GM21390 (cell line): Measurements from ENCODE around the gene FER1L5.

Source experiments
- ATAC-seq: cut with Tn5 transposase; IDR thresholded peaks from one replicate; pipeline ENCODE4 v1.9.1; 2021; ENCODE audit not compliant: unreplicated experiment

FER1L5 gene

DNA sequence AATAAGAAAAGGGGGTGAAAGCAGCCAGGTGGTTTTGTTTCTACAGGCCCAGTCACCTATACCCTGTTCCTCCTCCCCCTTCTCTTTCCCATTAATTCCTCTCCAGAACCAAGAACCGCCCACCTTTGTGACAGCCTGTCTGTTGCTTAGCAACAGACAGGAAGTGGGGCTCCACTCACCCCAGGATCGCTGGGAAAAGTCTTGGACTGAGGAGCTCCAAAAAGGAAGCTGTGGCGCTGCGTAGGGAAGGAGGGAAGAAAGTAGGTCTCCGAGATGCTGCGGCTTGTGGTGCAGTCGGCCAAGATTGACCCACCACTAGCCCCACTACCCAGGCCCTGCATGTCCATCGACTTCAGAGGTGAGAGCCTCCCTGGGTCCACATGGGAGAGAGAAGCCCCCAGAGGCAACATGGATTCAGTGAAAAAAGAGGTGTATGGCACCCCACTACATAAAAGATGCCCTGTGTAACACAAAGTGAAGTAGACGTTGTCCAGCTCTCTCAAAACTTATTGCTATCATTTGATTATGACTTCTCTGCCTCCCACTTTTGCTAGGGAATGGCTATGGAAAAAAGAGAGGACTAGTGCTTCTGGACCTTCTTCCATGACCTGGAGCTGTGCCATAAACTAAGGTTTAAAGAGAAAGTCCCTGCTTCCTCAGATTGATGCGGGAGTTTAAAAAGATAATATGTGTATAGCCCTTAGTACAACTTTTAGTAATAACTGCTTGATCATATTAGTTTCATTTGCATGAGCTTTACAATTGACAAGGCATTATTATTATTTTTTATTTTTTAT lies at the start of gene FER1L5:
Gene FER1L5 (plus strand): TSS at position 201 of the 797 bp plus-strand sequence. CDS start 73 bp downstream, at position 274.
- ATAC-seq = no peak

DNA sequence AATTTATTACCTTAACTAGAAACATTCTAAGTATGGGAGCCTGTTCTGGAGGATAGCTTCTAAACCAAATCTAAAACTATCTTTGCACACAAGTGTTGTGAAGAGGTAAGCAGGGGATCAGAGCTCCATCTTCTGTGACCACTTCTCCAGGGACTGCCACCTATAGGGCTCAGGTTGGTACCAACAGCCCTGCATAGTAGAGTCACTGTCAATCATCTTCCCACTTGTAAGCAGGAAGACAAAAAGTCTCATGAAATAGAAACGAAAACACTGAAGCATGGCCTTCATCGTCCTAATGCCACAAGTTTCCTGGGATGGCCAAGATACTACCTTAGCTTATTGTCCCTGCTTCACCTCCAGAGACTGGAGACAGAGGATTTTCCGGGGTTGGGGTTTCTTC lies 48.3 kb upstream of the FER1L5 start:
- no peak for ATAC-seq

DNA sequence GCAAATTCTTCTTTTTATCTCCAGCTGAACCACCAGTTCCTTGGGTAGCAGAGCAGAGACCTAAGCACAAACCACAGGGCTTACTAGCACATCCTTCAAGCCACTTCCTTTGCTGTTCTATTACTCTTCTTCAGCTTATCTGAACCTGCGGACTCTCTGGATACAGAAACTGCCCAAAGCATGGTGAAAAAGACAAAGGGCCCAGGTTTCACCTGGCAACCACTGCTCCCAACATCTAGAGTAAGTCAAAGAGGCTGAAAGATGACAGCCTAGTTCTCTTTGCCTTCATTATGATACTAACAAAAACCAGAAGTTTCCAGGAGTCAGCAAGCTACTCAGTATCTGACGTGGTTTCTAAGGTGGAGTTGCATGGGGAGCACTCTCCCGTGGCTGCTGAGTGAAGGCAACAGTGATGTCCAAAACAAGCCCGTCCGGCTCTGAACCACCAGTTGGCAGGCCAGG lies 47.8 kb upstream of the FER1L5 start:
- ATAC-seq = no peak

DNA sequence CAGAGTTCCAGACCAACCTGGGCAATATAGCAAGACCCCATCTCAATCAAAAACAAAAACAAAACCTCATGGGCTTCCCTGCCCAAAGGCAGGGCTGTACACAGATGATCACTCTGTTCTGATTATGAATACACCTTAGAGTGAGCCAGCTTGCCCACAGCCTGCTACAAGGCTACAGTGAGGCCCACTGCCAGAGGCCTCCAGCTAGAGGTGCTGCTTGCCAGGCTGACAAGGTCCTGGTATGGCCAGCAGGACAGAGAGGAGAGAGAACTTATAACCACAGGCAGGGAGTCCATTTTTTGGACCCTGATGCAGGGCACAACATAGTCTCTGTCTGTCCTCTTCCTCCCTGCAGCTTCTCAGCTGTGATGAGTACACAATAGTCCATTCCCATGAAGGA lies 46.0 kb upstream of the FER1L5 start:
- ATAC-seq = no peak

DNA sequence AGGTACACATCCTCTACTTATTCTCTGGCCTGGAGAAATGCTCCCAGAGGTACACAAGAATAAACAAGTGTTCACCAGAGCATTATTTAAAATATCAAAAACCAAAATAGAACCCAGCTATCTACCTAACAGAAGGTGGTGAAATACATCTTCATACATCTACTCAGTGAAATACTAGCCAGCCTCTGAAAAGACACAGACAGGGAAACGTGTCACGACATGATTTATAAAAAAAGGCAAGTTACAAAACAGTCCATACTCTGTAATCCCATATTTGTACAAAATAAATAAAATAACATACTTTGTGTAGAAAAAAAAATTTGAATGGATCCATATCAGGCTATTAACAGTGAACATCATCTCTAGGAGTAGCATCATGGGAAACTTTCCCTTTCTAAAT lies 42.6 kb upstream of the FER1L5 start:
- no peak for ATAC-seq

DNA sequence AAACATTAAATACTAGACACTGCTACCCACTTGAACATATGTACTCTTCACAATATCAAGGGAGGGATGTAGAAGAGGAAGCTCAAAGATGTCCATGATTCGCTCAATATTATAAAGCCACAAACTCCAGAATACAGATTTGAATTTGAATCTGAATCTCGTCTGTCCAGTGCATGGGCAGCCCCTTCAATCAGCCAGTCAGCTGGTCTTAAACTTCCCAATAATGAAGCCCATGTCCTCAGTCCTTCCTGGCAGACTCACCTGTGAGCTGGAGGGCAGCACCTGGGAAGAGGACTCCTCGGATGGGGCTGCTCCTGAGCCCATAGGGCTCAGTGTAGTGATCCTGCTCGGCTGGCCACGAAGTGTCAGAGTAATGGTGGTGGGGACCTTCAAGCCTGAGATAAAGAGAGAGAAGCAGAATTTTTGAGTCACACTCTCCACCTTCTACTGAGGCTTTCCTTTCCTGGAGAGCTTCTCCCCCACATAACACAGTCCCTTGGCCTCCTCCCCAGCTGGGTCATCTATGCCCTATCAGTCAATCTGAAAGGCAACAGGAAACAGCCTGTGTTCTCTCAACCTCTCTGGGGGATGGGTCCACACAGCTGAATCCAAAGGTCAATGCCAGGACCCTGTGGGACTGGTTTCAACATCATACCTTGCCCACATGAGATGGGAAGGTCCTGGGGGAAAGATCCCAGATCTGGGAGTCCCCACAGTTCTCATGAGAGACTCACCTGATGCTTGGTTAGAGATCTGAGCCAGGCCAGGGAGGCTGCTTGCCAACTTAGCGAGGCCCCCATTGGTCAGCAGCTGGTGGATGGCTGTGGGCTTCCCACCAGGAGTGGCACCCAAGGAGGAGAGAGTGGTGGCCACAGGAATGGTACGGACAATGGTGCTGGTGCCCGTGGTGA lies 40.9 kb upstream of the FER1L5 start:
- ATAC-seq = no peak

DNA sequence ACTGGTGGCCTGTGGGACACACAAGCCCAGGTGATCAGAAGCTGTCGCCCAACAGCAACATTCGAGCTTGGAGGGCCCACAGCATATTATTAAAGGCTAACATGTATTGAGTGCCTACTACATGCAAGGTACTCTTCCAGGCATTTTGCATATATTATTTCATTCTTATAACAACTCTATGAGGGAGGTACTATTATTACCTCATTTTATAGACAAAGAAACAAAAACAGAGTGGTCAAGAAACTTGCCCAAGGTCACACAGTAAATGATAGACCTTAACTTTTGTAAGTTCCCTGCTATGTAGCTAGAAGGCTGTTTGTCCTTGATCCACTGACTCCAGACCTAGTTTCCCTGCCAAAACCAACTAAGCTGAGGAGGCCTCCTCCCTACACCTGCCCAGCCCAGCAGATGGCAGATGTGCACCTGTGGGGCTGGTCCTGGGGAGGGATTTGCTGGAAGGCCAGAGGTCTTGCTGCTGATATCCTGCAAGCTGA lies 40.2 kb upstream of the FER1L5 start:
- no peak for ATAC-seq

DNA sequence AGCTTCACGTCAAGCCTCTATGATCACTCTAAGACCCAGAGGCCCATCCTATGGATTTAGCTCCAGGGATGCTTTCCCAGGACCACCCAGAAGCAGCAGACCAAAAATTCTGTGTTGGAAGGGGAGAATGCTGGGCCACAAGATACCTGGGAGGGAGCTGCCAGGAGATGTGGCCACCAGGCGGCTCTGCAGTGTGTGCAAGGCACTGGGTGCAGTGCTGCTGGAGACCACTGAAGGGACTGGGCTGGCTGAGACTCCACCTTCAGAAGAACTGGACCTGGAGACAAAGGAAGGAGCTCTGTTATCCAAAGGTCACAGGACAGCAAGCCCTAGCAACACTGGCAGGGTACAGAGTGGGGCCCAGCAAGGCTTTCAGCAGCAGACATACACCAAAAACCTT lies 38.5 kb upstream of the FER1L5 start:
- ATAC-seq = no peak

DNA sequence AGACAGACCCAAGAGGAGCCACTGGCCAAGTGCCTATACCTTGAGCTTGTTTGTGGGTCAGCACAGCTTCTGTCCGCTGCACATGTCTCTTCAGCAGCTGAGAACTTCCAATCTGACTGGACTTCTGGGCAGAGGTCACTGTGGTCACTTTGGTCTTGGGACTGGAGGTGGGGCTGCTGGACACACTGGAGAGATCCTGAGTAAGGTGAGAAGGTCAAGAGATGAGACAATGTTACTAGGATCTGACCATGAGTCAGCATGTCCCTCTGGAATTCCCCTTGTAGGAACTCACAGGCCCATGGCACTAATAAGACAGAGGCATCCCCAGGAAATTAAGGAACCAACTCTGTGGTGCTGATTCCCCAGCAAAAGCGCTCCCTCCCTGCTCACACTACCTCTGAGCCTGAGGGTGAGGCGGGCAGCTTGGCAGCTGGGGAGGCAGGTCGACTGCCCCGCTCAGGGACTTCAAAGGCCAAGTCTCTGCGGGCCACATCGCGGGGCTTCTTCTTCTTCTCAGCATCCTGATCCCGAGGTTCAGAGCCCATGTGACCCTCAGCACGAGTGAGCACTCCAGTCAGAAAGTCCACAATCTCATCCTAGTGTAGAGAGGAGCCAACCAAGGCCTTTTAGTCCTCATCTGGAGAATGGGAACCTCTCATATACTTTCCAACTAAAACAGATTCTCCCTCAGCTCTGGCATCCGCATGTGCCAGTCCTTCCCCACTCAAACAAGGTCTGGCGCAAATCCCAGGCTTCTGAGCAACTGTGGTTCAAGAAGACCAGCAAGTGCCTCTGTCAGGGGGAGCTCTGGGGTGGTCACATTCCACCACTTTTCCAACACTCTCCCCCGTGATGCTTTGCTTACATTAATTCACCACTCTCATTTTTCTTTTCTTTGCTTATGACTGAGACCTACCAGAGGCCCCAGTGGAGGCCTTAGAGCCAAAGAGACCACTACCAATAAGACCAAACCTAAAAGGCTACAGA lies 33.8 kb upstream of the FER1L5 start:
- no peak for ATAC-seq

DNA sequence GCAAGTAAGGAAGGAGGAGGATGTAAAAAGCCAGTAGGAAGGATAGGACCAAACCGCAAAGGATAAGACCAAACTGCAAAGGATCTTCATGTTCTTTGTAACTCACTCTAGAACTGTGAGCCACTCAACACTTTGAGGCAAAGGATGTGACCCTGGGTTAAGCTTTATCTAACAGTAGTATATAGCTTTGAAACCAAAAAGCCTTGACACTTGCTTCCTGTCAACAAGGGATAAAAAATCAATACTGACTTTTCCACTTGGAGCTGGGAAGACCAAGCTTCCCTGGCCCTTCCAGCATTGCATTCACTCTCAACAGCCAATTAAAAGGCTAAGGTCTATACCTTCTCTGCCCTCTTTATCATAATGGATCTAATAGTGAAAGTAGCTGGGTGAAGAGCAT lies 26.4 kb upstream of the FER1L5 start:
- ATAC-seq = no peak

DNA sequence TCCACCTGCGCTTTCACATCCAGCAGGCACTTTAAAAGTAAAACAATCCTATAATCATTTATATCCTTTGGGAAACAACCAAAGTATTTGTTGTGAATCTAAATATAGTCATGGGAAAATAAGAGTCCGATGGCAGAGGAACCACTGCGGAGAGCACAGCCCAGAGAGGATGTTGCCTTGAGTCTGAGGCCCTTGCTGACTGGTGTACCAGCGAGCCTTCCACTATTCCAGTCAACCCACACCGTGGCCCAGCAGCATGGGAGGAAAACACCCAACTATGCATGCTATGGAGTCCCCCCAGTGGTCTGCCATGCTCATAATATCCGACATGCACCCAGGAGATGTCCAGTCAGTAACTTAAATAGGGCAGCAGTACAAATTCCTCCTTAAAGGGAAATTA lies 26.0 kb upstream of the FER1L5 start:
- ATAC-seq = no peak

DNA sequence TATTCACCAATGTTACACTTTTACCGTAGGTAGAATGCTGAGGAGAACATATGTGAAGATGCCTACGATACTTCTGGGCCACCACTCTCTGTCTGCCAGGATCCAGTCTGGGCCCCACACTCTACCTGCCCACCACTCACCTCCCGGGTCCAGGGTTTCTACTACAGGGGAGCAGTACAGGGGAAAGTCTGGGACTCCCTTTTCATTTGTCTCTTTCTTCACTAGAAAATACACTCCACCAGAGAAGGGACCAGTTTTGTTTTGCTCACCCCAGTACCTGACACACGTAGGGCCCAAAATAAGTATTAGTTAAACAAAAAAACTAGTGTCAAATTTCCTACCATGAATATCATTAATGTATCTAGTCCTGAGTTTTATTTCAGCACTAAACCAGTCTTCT lies 25.6 kb upstream of the FER1L5 start:
- ATAC-seq = no peak

DNA sequence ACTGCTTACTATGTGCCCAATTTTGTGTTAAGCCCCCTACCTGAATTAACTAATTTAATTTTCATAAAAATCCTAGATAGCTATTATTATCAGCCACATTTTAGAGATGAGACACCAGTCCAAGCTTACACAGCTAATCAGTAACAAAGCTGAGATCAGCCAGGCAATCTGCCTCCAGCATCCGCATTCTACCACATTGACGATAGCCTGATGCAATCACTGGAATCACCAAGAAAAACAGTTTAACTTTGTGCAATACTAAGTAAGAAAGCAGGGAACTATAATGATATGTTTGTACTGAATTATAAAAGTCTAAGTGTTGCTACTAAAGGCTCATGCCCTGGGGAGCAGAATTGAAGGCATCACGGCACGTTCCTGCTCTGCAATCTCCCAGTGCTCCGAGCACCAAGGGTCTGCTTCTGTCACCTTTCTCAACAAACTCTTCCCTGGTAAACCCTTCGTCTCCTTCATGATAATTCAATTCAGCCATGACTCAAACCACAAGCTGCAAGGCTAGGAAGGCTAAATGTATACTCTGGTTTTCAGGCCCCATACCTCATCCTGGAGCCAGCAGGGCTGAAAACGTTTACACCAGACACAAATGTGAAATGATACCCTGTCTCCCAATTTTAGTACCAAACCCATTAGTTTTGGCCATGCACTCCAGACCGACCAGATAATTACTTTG lies 23.8 kb upstream of the FER1L5 start:
- ATAC-seq = no peak

DNA sequence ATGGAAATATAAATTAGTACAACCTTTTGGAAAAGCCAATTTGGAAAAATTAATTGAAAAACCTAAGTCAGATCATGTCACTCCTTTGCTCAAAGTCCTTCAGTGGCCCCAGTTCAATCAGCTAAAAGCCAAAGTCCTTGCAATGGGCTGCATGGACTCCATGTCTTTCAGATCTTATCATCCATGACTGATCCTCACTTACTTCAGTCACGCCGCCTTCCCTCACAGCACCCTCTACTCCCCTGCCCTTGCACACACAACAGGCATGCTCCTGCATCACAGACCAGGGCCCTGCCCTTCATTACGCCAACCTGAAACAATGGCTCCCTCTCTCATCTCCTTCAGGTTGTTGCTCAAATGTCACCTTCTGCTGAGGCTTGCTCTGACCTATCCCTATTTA lies 20.0 kb upstream of the FER1L5 start:
- ATAC-seq = no peak

DNA sequence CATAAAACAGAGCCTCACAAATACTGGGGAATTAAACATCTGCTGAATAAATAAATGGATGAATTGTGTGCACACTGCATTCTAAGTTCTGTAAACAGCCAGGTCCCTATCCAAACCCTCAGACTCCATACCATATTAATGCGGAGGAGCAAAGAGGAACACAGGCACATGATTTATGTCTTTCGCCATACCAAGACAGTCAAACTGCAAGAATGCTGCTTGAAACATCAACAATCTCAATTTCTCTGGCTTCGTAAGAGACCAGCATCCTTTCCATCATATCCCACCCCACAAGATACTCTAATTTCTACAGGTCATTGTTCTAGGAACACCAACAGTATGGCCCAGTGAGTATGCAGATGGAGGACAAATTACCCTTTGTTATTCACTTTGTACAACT lies 19.4 kb upstream of the FER1L5 start:
- no peak for ATAC-seq

DNA sequence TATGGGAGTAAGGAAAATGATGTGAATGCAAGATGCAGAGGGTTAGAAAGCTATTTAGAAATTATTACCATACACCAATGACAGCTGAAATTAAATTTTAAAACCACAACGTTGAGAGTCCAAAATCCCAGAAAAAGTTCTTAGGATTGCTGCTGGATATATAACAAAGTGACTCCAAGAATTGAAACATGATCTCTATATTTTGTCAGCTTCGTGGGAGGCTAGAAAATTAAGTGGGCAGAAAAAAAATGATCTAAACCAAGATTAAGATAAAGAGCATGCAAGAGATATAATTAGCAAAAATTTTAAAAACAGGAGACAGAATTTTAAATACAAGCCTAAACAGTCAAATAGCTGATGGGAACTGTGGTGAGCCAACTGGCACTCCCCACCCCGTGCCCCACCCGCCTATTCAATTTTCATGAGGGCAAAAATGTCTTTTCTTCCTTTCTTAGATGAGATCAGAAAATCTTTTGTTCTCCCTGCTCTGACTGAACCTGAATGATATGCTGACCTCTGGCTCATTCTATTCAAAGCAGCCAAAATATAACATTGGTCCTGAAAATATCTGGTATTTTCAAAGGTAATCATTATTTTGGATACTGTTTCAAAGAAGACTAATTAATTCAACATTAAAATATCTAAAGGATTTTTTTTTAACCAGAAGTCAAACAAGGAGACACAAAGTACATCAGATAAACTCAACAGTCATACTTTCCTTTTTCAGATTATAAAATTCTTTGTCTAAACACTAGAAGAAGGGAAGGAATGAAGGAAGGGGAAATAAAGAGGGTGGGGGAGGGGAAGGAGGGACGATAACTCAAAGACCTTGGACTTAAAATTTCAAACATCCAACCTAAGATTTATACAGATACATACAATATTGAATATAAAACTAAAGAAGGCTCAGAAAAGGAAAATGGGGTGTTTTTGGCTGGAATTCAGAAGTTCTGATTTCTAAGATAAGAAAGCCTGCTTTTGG lies 16.7 kb upstream of the FER1L5 start:
- ATAC-seq = no peak

DNA sequence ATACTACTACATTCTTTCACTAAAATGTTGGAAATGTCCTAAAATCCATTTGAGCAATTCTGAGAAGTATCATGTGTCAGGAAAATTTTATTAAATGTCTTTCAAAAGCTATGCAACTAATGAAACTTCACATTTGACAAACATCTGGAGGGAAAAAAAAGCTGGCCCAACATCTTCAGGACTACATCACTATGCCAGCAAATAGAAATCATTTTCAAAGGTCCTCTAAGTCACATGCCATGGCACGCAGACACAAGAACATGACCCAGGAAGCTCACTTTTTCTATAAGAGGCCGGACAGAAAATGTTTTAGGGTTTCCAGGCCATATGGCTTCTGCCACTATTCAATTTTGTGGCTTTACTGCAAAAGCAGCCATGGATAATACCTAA lies 16.0 kb upstream of the FER1L5 start:
- no peak for ATAC-seq

DNA sequence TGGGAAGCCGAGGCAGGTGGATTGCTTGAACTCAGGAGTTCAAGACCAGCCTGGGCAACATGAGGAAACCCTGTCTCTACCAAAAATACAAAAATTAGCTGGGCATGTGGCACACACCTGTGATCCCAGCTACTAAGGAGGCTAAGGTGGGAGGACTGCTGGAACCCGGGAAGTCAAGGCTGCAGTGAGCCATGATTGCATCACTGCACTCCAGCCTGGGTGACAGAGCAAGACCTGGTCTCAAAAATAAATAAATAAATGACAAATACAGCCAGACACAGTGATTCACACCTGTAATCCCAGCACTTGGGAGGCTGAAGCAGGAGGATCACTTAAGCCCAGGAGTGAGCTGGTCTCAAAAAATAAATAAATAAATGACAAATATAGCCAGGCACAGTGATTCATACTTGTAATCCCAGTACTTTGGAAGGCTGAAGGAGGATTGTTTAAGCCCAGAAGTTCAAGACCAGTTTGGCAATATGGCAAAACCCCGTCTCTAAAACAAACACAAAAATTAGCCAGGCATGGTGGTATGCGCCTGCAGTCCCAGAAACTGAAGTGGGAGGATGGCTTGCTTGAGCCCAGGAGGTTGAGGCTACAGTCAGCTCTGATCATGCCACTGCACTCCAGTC lies 10.6 kb upstream of the FER1L5 start:
- no peak for ATAC-seq
